Measurements from ENCODE around the gene NEU2. TPM values are rescaled to one million over a fixed set of nuclear protein-coding genes. Genes with fewer than 3 reads are reported as not detected.

The NEU2 gene
- total RNA-seq, 4 donors from 2014 or later: not detected

DNA sequence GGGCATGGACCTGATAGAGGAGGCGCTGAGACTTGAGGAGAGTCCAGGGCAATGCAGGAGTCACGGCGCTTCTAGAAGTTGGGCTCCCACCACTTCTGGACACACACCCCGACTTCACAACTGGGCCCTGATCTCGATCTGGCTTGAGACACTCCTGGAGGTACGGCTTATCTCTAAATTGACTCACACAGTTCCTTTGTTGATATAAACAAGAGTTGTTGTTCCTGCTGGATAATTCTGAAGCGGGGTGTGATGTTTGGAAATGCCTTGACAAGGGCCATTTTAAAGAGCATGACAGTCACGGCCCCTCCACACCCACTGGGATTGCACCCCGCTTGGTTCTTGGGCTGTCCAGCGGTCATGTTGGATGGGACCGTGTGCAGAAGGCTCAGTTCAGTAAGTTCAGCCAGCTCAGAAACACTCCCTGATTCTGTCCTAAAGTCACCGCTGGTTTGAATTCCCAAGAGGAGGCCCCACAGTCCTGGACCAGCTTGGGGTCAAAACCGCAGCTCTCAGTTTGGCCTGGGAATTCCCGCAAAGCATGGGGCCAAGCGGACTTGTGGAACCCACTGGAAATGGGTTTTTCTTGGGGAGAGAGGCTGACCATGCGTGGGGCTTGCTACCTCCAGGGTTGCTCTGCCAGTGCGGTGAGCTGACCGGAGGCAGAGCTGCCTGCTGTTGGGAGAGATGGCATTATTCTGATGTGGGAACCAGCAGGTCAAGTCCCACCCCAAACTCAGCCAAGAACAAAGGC, 9.3 kb upstream of the NEU2 start:
- WGBS, 2 donors: 83% methylated on average over 2 to 7 of the region's 18 CpGs
- Histone ChIP-seq H3K9me3 (no peaks in the 10 kb centered on the region), H3K27ac (no peak overlapping the region), H3K4me3 (no peak overlapping the region), H3K36me3 (no peaks in the 10 kb centered on the region), H3K27me3 (no peaks in the 10 kb centered on the region), H3K4me1 (peaks cover 0 to 10% (median 0%) of the 10 kb centered on the region in 3 donors)
- DNase-seq: no peak
- intact Hi-C loops (cut with DNase I): no loop called here
- TF ChIP-seq POLR2A (IDR thresholded peaks at IDR 0.05): no peak

GRCh38 chr2:233023761-233024410, 8.6 kb upstream of the NEU2 start:
- no peaks in the 10 kb centered on the region for H3K27me3 ChIP-seq
- WGBS, 2 donors: 83 to 90% methylated on average over 3 to 12 of the region's 14 CpGs
- no peak overlapping the region for H3K27ac ChIP-seq
- intact Hi-C loops (cut with DNase I): no loop called here
- peaks cover 0 to 10% (median 0%) of the 10 kb centered on the region in 3 donors for H3K4me1 ChIP-seq
- no peaks in the 10 kb centered on the region for H3K9me3 ChIP-seq
- no peak overlapping the region for H3K4me3 ChIP-seq
- H3K36me3 ChIP-seq: no peaks in the 10 kb centered on the region
- TF ChIP-seq POLR2A (IDR thresholded peaks at IDR 0.05): no peak
- TF ChIP-seq, protein P1, sequence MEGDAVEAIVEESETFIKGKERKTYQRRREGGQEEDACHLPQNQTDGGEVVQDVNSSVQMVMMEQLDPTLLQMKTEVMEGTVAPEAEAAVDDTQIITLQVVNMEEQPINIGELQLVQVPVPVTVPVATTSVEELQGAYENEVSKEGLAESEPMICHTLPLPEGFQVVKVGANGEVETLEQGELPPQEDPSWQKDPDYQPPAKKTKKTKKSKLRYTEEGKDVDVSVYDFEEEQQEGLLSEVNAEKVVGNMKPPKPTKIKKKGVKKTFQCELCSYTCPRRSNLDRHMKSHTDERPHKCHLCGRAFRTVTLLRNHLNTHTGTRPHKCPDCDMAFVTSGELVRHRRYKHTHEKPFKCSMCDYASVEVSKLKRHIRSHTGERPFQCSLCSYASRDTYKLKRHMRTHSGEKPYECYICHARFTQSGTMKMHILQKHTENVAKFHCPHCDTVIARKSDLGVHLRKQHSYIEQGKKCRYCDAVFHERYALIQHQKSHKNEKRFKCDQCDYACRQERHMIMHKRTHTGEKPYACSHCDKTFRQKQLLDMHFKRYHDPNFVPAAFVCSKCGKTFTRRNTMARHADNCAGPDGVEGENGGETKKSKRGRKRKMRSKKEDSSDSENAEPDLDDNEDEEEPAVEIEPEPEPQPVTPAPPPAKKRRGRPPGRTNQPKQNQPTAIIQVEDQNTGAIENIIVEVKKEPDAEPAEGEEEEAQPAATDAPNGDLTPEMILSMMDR (IDR thresholded peaks at IDR 0.05): no peak
- no peak for DNase-seq

GRCh38 chr2:233025706-233026105, 6.8 kb upstream of the NEU2 start:
- H3K4me1 ChIP-seq: peaks cover 0 to 10% (median 0%) of the 10 kb centered on the region in 3 donors
- 65 to 77% methylated on average over 6 to 7 of the region's 7 CpGs for WGBS, 2 donors

GRCh38 chr2:233026198-233026813, 6.2 kb upstream of the NEU2 start:
- TF ChIP-seq, protein P1 (IDR thresholded peaks at IDR 0.05): no peak
- TF ChIP-seq POLR2A (IDR thresholded peaks at IDR 0.05): no peak

More at GRCh38 chr2:233025706-233026105, 6.8 kb upstream of the NEU2 start:
- Histone ChIP-seq H3K27ac (no peak overlapping the region), H3K27me3 (no peaks in the 10 kb centered on the region), H3K9me3 (no peaks in the 10 kb centered on the region), H3K4me3 (no peak overlapping the region), H3K36me3 (no peaks in the 10 kb centered on the region)
- intact Hi-C loops (cut with DNase I): no loop called here
- no peak for TF ChIP-seq POLR2A (IDR thresholded peaks at IDR 0.05)
- TF ChIP-seq, protein P1 (IDR thresholded peaks at IDR 0.05): no peak
- no peak for DNase-seq

GRCh38 chr2:233029321-233029720, 3.2 kb upstream of the NEU2 start:
- Histone ChIP-seq H3K27me3 (no peaks in the 10 kb centered on the region), H3K27ac (no peak overlapping the region), H3K36me3 (no peaks in the 10 kb centered on the region), H3K9me3 (no peaks in the 10 kb centered on the region), H3K4me1 (peaks cover 0 to 6% (median 0%) of the 10 kb centered on the region in 3 donors), H3K4me3 (no peak overlapping the region)
- TF ChIP-seq, protein P1 (IDR thresholded peaks at IDR 0.05): no peak
- no peak for TF ChIP-seq POLR2A (IDR thresholded peaks at IDR 0.05)
- intact Hi-C loops (cut with DNase I): no loop called here
- 76 to 90% methylated on average over 9 of the region's 9 CpGs for WGBS, 2 donors
- DNase-seq: no peak

More at GRCh38 chr2:233026198-233026813, 6.2 kb upstream of the NEU2 start:
- Histone ChIP-seq H3K36me3 (no peaks in the 10 kb centered on the region), H3K4me1 (peaks cover 0 to 6% (median 0%) of the 10 kb centered on the region in 3 donors), H3K27me3 (no peaks in the 10 kb centered on the region), H3K27ac (no peak overlapping the region), H3K4me3 (no peak overlapping the region), H3K9me3 (no peaks in the 10 kb centered on the region)
- intact Hi-C loops (cut with DNase I): no loop called here
- 33 to 50% methylated on average over 3 to 4 of the region's 4 CpGs for WGBS, 2 donors
- DNase-seq: no peak
